ENCODE measurements around the gene LYZL2. TPM values are rescaled to one million over a fixed set of nuclear protein-coding genes. Genes with fewer than 3 reads are reported as not detected.

LYZL2 gene
- total RNA-seq, 1 donor from 2014 or later: not detected

- Mint-ChIP-seq H3K4me3 (no peak overlapping the region), H3K27ac (ENCODE audit: unreplicated experiment) (no peak overlapping the region), H3K9me3 (peaks cover 8% of the 10 kb centered on the region), H3K36me3 (ENCODE audit: low read depth) (no peaks in the 10 kb centered on the region), H3K27me3 (ENCODE audit: low read depth) (no peaks in the 10 kb centered on the region), H3K4me1 (no peaks in the 10 kb centered on the region)
- DNase-seq (ENCODE audit: low read depth, low spot score): no peak
- TF ChIP-seq, protein P1, sequence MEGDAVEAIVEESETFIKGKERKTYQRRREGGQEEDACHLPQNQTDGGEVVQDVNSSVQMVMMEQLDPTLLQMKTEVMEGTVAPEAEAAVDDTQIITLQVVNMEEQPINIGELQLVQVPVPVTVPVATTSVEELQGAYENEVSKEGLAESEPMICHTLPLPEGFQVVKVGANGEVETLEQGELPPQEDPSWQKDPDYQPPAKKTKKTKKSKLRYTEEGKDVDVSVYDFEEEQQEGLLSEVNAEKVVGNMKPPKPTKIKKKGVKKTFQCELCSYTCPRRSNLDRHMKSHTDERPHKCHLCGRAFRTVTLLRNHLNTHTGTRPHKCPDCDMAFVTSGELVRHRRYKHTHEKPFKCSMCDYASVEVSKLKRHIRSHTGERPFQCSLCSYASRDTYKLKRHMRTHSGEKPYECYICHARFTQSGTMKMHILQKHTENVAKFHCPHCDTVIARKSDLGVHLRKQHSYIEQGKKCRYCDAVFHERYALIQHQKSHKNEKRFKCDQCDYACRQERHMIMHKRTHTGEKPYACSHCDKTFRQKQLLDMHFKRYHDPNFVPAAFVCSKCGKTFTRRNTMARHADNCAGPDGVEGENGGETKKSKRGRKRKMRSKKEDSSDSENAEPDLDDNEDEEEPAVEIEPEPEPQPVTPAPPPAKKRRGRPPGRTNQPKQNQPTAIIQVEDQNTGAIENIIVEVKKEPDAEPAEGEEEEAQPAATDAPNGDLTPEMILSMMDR (conservative IDR thresholded peaks at IDR 0.05): no peak
These were observed 64.1 kb downstream of the LYZL2 start for GRCh38 chr10:30565449-30565848.

GRCh38 chr10:30562787-30563186, 66.8 kb downstream of the LYZL2 start:
- Mint-ChIP-seq H3K4me1 (peaks cover 7% of the 10 kb centered on the region), H3K27me3 (ENCODE audit: low read depth) (no peaks in the 10 kb centered on the region), H3K4me3 (no peak overlapping the region), H3K36me3 (ENCODE audit: low read depth) (no peaks in the 10 kb centered on the region), H3K27ac (ENCODE audit: unreplicated experiment) (no peak overlapping the region), H3K9me3 (no peaks in the 10 kb centered on the region)
- DNase-seq (ENCODE audit: low read depth, low spot score): no peak
- TF ChIP-seq, protein P1 (conservative IDR thresholded peaks at IDR 0.05): no peak

Other genes with a start within 250 kb of the LYZL2 start
- 0.30 and 1.4 TPM in 2 replicates for gene MAP3K8, start 195.6 kb downstream of the LYZL2 start, total RNA-seq

Measured in neural crest cell (in vitro differentiated cells).